Measurements from ENCODE around the gene TMCO4. TPM values are rescaled to one million over a fixed set of nuclear protein-coding genes. Genes with fewer than 3 reads are reported as not detected.
"Not testable (repeated sequence)": the region's sequence is repeated elsewhere in the genome, so short reads cannot be mapped to it uniquely, and the experiment has no call there.

The TMCO4 gene
- total RNA-seq, 1 donor from 2014 or later, result 10.2 TPM

DNA sequence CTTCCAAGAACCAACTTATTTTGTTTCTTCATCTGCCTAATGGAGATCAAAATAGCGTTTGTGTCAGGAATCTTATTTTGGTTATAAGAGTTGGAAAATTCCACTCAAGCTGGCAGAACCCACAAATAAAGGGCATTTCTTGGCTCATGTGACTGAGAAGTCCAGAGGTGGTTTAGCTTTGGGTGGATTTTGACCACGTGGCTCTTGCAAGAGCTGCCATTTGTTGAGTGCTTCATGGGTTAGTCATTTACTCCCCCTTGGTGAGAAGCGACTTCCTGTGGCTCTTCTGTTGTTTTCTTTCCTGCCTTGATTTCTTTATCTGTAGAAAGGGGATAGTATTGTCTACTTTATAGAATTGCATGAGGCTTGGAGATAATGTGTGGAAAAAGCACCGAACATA is 24.8 kb upstream of the TMCO4 start:
- Mint-ChIP-seq H3K27ac (no peak overlapping the region), H3K36me3 (no peaks in the 10 kb centered on the region), H3K27me3 (peaks cover 7% of the 10 kb centered on the region), H3K4me1 (ENCODE audit: unreplicated experiment) (no peaks in the 10 kb centered on the region), H3K9me3 (peaks cover 5% of the 10 kb centered on the region), H3K4me3 (no peak overlapping the region)
- no peak for DNase-seq (ENCODE audit: extremely low spot score, unreplicated experiment)
- TF ChIP-seq, protein P1, sequence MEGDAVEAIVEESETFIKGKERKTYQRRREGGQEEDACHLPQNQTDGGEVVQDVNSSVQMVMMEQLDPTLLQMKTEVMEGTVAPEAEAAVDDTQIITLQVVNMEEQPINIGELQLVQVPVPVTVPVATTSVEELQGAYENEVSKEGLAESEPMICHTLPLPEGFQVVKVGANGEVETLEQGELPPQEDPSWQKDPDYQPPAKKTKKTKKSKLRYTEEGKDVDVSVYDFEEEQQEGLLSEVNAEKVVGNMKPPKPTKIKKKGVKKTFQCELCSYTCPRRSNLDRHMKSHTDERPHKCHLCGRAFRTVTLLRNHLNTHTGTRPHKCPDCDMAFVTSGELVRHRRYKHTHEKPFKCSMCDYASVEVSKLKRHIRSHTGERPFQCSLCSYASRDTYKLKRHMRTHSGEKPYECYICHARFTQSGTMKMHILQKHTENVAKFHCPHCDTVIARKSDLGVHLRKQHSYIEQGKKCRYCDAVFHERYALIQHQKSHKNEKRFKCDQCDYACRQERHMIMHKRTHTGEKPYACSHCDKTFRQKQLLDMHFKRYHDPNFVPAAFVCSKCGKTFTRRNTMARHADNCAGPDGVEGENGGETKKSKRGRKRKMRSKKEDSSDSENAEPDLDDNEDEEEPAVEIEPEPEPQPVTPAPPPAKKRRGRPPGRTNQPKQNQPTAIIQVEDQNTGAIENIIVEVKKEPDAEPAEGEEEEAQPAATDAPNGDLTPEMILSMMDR (conservative IDR thresholded peaks at IDR 0.05), result no peak

DNA sequence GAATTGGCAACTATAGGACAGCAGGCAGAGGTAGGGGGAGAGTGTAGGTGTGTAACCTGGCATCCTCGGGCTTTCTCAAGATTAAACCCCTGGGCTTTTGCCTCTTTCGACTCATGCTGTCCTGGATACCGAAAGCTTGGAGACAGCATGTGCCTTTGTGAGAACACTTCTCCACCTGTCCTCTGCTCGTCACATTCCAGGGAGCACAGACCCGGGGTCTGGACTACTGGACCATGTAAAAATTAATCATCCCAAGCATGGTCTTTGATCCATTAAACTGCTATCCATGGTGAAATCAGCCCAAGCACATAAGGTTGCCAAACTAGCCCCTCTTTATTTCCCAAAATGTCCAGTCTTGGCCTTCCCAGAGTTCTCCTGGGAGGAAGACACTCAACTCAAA is 24.3 kb upstream of the TMCO4 start:
- TF ChIP-seq, protein P1 (conservative IDR thresholded peaks at IDR 0.05), result no peak
- H3K36me3 Mint-ChIP-seq, result no peaks in the 10 kb centered on the region
- H3K9me3 Mint-ChIP-seq, result peaks cover under 1% of the 10 kb centered on the region
- H3K4me3 Mint-ChIP-seq, result no peak overlapping the region
- H3K4me1 Mint-ChIP-seq (ENCODE audit: unreplicated experiment), result no peaks in the 10 kb centered on the region
- no peak overlapping the region for H3K27ac Mint-ChIP-seq
- DNase-seq (ENCODE audit: extremely low spot score, unreplicated experiment), result no peak
- peaks cover 7% of the 10 kb centered on the region for H3K27me3 Mint-ChIP-seq

DNA sequence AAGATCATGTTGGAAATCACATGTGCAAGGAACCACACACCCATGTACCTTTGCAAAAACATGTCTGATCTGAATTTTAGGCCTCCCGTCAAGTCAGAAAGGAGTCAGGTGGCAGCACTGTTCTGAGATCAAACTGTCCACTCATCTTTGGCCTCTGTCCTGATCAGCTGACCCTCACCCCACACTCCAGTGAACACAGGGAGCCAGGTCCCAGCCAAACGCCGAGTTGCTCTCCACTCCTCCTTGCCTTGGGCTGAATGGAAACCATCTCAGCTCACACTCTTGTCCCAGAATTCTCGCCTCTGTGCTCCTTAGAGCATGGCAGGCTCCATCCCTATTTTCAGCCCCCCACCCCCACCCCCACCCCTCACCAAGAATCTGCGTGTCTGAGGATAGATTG is 20.0 kb upstream of the TMCO4 start:
- no peak for DNase-seq (ENCODE audit: extremely low spot score, unreplicated experiment)
- Mint-ChIP-seq H3K27ac (no peak overlapping the region), H3K36me3 (no peaks in the 10 kb centered on the region), H3K4me3 (no peak overlapping the region), H3K4me1 (ENCODE audit: unreplicated experiment) (peaks cover 7% of the 10 kb centered on the region), H3K27me3 (peaks cover 5% of the 10 kb centered on the region), H3K9me3 (no peaks in the 10 kb centered on the region)
- TF ChIP-seq, protein P1 (conservative IDR thresholded peaks at IDR 0.05), result no peak

DNA sequence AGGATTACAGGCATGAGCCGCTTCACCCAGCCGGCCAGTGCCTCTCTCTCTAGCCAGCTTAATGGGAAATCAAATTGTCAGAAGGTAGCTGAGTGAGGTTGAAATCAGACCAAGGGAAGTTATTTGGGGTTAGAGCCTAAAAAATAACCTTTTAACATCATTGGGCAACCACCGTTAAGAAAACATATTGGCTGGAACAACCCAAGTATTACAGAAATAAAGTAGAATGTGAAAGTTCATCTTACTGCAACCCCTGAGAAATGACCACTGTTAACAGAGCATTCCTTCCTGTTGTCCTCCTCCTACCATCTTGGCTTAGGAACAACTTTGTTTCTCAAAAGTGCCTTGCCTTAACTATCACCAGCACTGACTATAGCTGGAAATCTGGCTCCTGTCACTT is 18.6 kb upstream of the TMCO4 start:
- Mint-ChIP-seq H3K27me3 (peaks cover 2% of the 10 kb centered on the region), H3K4me3 (no peak overlapping the region), H3K9me3 (no peaks in the 10 kb centered on the region), H3K4me1 (ENCODE audit: unreplicated experiment) (peaks cover 7% of the 10 kb centered on the region), H3K27ac (no peak overlapping the region), H3K36me3 (no peaks in the 10 kb centered on the region)
- no peak for DNase-seq (ENCODE audit: extremely low spot score, unreplicated experiment)
- TF ChIP-seq, protein P1 (conservative IDR thresholded peaks at IDR 0.05), result no peak

DNA sequence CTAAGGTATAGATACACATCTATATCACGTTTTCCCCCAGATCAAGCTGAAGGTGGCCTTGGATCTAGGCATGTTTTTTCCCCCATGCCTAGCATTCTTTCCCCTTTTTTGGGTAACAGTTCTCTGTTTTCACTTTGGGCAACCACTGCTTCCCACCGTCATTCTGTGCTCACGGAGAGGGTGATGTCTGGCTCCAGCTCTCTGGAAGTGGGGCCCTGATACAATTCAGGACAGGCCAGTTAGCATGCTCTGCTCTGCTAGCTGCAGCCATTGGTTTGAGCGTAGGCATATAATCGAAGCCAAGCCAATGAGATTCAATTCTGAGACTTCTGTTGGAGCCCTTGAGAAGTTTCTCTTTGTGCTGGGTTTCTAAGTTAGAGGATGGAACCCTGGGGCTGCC is 17.4 kb upstream of the TMCO4 start:
- no peaks in the 10 kb centered on the region for H3K9me3 Mint-ChIP-seq
- H3K4me3 Mint-ChIP-seq, result no peak overlapping the region
- H3K4me1 Mint-ChIP-seq (ENCODE audit: unreplicated experiment), result peaks cover 7% of the 10 kb centered on the region
- H3K36me3 Mint-ChIP-seq, result no peaks in the 10 kb centered on the region
- no peak for DNase-seq (ENCODE audit: extremely low spot score, unreplicated experiment)
- no peak overlapping the region for H3K27ac Mint-ChIP-seq
- H3K27me3 Mint-ChIP-seq, result peaks cover 2% of the 10 kb centered on the region
- TF ChIP-seq, protein P1 (conservative IDR thresholded peaks at IDR 0.05), result no peak

DNA sequence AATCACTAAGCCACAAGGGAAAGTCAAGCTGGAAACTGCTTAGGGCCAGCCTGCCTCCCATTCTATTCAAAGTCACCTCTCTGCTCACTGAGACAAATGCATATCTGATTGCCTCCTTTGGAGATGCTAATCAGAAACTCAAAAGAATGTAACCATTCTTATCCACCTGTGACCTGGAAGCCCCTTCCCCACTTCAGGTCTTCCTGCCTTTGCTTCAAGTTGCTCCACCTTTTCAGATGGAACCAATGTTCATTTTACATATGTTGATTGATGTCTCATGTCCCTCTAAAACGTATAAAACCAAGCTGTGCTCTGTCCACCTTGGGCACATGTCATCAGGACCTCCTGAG is 17.0 kb upstream of the TMCO4 start:
- not testable (repeated sequence) for H3K9me3 Mint-ChIP-seq; DNase-seq (ENCODE audit: extremely low spot score, unreplicated experiment); H3K4me3 Mint-ChIP-seq; H3K4me1 Mint-ChIP-seq (ENCODE audit: unreplicated experiment); H3K27me3 Mint-ChIP-seq; H3K36me3 Mint-ChIP-seq
- H3K27ac Mint-ChIP-seq, result peak overlapping the region; percentile 32
